Measurements from ENCODE around the gene PLCL2. TPM values are rescaled to one million over a fixed set of nuclear protein-coding genes. Genes with fewer than 3 reads are reported as not detected.

Gene PLCL2
- total RNA-seq, 1 experiment from 2014 or later: 0.51 TPM

GRCh38 chr3:17118771-17119170, 234.0 kb downstream of the PLCL2 start:
- intact Hi-C loops (cut with micrococcal nuclease): no loop called here
- Mint-ChIP-seq H3K4me1 (ENCODE audit: insufficient read depth, unreplicated experiment) (no peaks in the 10 kb centered on the region), H3K27ac (ENCODE audit: low read depth, unreplicated experiment) (no peak overlapping the region), H3K27me3 (ENCODE audit: insufficient read depth, unreplicated experiment) (no peaks in the 10 kb centered on the region), H3K4me3 (ENCODE audit: unreplicated experiment) (no peak overlapping the region), H3K36me3 (ENCODE audit: insufficient read depth, unreplicated experiment) (no peaks in the 10 kb centered on the region), H3K9me3 (ENCODE audit: unreplicated experiment) (peaks cover 7% of the 10 kb centered on the region)
- ChIA-PET POLR2A (no interaction called here), CTCF (no interaction called here)
- no peak for DNase-seq (ENCODE audit: unreplicated experiment)
- no peak for TF ChIP-seq CTCF (IDR thresholded peaks at IDR 0.05; ENCODE audit: unreplicated experiment)
- BruUV-seq (replicated peaks): no TSS peak

GRCh38 chr3:17119201-17120072, 234.7 kb downstream of the PLCL2 start:
- CTCF ChIA-PET: no interaction called here
- BruUV-seq (replicated peaks): no TSS peak
- TF ChIP-seq CTCF (IDR thresholded peaks at IDR 0.05; ENCODE audit: unreplicated experiment): no peak
- Mint-ChIP-seq H3K36me3 (ENCODE audit: insufficient read depth, unreplicated experiment) (no peaks in the 10 kb centered on the region), H3K4me3 (ENCODE audit: unreplicated experiment) (no peak overlapping the region), H3K9me3 (ENCODE audit: unreplicated experiment) (peaks cover 7% of the 10 kb centered on the region), H3K4me1 (ENCODE audit: insufficient read depth, unreplicated experiment) (no peaks in the 10 kb centered on the region), H3K27ac (ENCODE audit: low read depth, unreplicated experiment) (no peak overlapping the region), H3K27me3 (ENCODE audit: insufficient read depth, unreplicated experiment) (no peaks in the 10 kb centered on the region)
- intact Hi-C loops (cut with micrococcal nuclease): no loop called here
- POLR2A ChIA-PET: no interaction called here
- no peak for DNase-seq (ENCODE audit: unreplicated experiment)

- Mint-ChIP-seq H3K9me3 (ENCODE audit: unreplicated experiment) (peaks cover 7% of the 10 kb centered on the region), H3K27ac (ENCODE audit: low read depth, unreplicated experiment) (no peak overlapping the region), H3K27me3 (ENCODE audit: insufficient read depth, unreplicated experiment) (no peaks in the 10 kb centered on the region), H3K4me3 (ENCODE audit: unreplicated experiment) (no peak overlapping the region), H3K4me1 (ENCODE audit: insufficient read depth, unreplicated experiment) (no peaks in the 10 kb centered on the region), H3K36me3 (ENCODE audit: insufficient read depth, unreplicated experiment) (no peaks in the 10 kb centered on the region)
- BruUV-seq (replicated peaks): no TSS peak
- no peak for DNase-seq (ENCODE audit: unreplicated experiment)
- POLR2A ChIA-PET: no interaction called here
- intact Hi-C loops (cut with micrococcal nuclease): no loop called here
- TF ChIP-seq CTCF (IDR thresholded peaks at IDR 0.05; ENCODE audit: unreplicated experiment): no peak
- CTCF ChIA-PET: no interaction called here
Observed at GRCh38 chr3:17120115-17120514, 235.4 kb downstream of the PLCL2 start.

- Mint-ChIP-seq H3K27me3 (ENCODE audit: insufficient read depth, unreplicated experiment) (no peaks in the 10 kb centered on the region), H3K27ac (ENCODE audit: low read depth, unreplicated experiment) (no peak overlapping the region), H3K4me3 (ENCODE audit: unreplicated experiment) (no peak overlapping the region), H3K36me3 (ENCODE audit: insufficient read depth, unreplicated experiment) (no peaks in the 10 kb centered on the region), H3K9me3 (ENCODE audit: unreplicated experiment) (peaks cover 7% of the 10 kb centered on the region), H3K4me1 (ENCODE audit: insufficient read depth, unreplicated experiment) (no peaks in the 10 kb centered on the region)
- intact Hi-C loops (cut with micrococcal nuclease): no loop called here
- BruUV-seq (replicated peaks): no TSS peak
- ChIA-PET CTCF (interaction anchor here (0.6 kb wide), 1 partner anchor 88 kb away, joined by 3 read pairs; no protein-coding TSS in a partner anchor), POLR2A (no interaction called here)
- TF ChIP-seq CTCF (IDR thresholded peaks at IDR 0.05; ENCODE audit: unreplicated experiment): no peak
- DNase-seq (ENCODE audit: unreplicated experiment): no peak
Observed at GRCh38 chr3:17121336-17121735, 236.6 kb downstream of the PLCL2 start.

Data from MCF 10A (cell line).